Esophagus muscularis mucosa (tissue), 4 donors: Measurements from ENCODE around the gene AKR1C1. TPM values are rescaled to one million over a fixed set of nuclear protein-coding genes. Genes with fewer than 3 reads are reported as not detected.
"Not testable (repeated sequence)": the region's sequence is repeated elsewhere in the genome, so short reads cannot be mapped to it uniquely, and the experiment has no call there.

Experiments
- DNase-seq: peaks from one replicate; pipeline ENCODE4 v3.0.0-alpha.2; 2017; ENCODE audit errors: extremely low spot score
- H3K27ac ChIP-seq, 4 donors: fragments of 200-600 bp; sonication (generic); replicated peaks in 1 of 4; 1 replicate in 3 of 4; 2 replicates in 1 of 4; pipeline ENCODE4 v1.5.1; 2016 to 2019; ENCODE audit warnings: mild to moderate bottlenecking in 1 of 4
- H3K27me3 ChIP-seq, 4 donors: fragments of 200-600 bp; sonication (generic); one replicate each; pipeline versions ENCODE4 v1.5.1 to v1.6.0; 2016 to 2019
- H3K36me3 ChIP-seq, 4 donors: fragments of 200-600 bp; sonication (generic); one replicate each; pipeline ENCODE4 v1.5.1; 2016 to 2019
- H3K4me1 ChIP-seq, 4 donors: fragments of 200-600 bp; sonication (generic); one replicate each; pipeline ENCODE4 v1.5.1; 2016 to 2019
- H3K4me3 ChIP-seq, 4 donors: fragments of 200-600 bp; sonication (generic); 1 replicate in 2 of 4; 2 replicates in 2 of 4; pipeline ENCODE4 v1.5.1; 2016 to 2019; ENCODE audit warnings: mild to moderate bottlenecking in 4 of 4, moderate library complexity in 1 of 4
- H3K9me3 ChIP-seq, 4 donors: fragments of 200-600 bp; sonication (generic); 1 replicate in 3 of 4; 2 replicates in 1 of 4; pipeline ENCODE4 v1.5.1; 2016 to 2019
- CTCF ChIP-seq, 3 experiments: fragments of 200-600 bp in 2 of 3; fragments of 450-650 bp in 1 of 3; sonication (generic) in 2 of 3; IDR thresholded peaks; one replicate each; pipeline ENCODE4 v1.5.1; 2017 to 2019; ENCODE audit warnings: antibody characterized with exemption in 3 of 3, mild to moderate bottlenecking in 2 of 3, moderate library complexity in 1 of 3
- EP300 ChIP-seq: sonication (generic); formaldehyde crosslinking; IDR thresholded peaks from one replicate; pipeline ENCODE4 v1.6.1; 2017; ENCODE audit warnings: antibody characterized with exemption
- POLR2A ChIP-seq: fragments of 450-650 bp; IDR thresholded peaks from one replicate; pipeline ENCODE4 v1.6.1; 2017; ENCODE audit warnings: antibody characterized with exemption, moderate library complexity, mild to moderate bottlenecking, low read depth
- POLR2AphosphoS5 ChIP-seq, 2 donors: sonication (generic); formaldehyde crosslinking; IDR thresholded peaks; one replicate each; pipeline ENCODE4 v1.6.1; 2017; ENCODE audit warnings: antibody characterized with exemption in 2 of 2
- WGBS: methylation state at CpG from one replicate; pipeline ENCODE4 v1.1.5; 2018; 5-methylcytosine and 5-hydroxymethylcytosine counted together
- intact Hi-C: fragments of 100-400 bp; cut with DNase I; formaldehyde crosslinking; loops from one replicate; pipeline ENCODE4 v1.15.1; 2023
- total RNA-seq, 4 donors: library from RNA; depleted of rRNA; stranded (reverse); fragments of >200 nt; gene quantifications; one replicate each; pipeline versions ENCODE4 v1.1.0 to v1.2.1, GENCODE V29; 2016

The AKR1C1 gene
- total RNA-seq, 4 donors from 2014 or later: 88.6 to 172 (median 141) TPM

GRCh38 chr10:4941540-4942330 lies 21.5 kb upstream of the AKR1C1 start:
- peak overlapping the region; percentile 36 to 79 (median 64) for H3K27ac ChIP-seq
- intact Hi-C loops: no loop called here
- peaks cover 4 to 58% (median 48%) of the 10 kb centered on the region in 4 donors for H3K4me1 ChIP-seq
- no peak for TF ChIP-seq EP300
- no peak for TF ChIP-seq POLR2A
- no peak for TF ChIP-seq POLR2AphosphoS5 (IDR thresholded peaks at IDR 0.05)
- TF ChIP-seq CTCF (IDR thresholded peaks at IDR 0.05): no peak
- no peaks in the 10 kb centered on the region for H3K27me3 ChIP-seq
- H3K9me3 ChIP-seq: no peaks in the 10 kb centered on the region
- 73% methylated on average over 5 of the region's 5 CpGs for WGBS
- no peak for DNase-seq
- H3K36me3 ChIP-seq: no peaks in the 10 kb centered on the region
- H3K4me3 ChIP-seq: no peak overlapping the region

- H3K4me1 ChIP-seq: peaks cover 5 to 70% (median 59%) of the 10 kb centered on the region in 4 donors
- WGBS: 52% methylated on average over 2 of the region's 2 CpGs
- H3K4me3 ChIP-seq, intact Hi-C loops, H3K27me3 ChIP-seq, H3K36me3 ChIP-seq, DNase-seq, H3K9me3 ChIP-seq: not testable (repeated sequence)
- TF ChIP-seq CTCF (IDR thresholded peaks at IDR 0.05): peak in 2 of 3 experiments; percentile 23 to 28
- peak overlapping the region; percentile 31 to 79 (median 70) for H3K27ac ChIP-seq
Observed at GRCh38 chr10:4942931-4943330, 20.3 kb upstream of the AKR1C1 start.

GRCh38 chr10:4943416-4943815 lies 19.8 kb upstream of the AKR1C1 start:
- H3K4me3 ChIP-seq, intact Hi-C loops, DNase-seq, H3K9me3 ChIP-seq, H3K27me3 ChIP-seq, H3K36me3 ChIP-seq: not testable (repeated sequence)
- H3K27ac ChIP-seq: peak overlapping the region; percentile 31 to 79 (median 70)
- peaks cover 10 to 75% (median 64%) of the 10 kb centered on the region in 4 donors for H3K4me1 ChIP-seq

- WGBS: 43% methylated on average over 2 of the region's 2 CpGs
- Histone ChIP-seq H3K9me3 (no peaks in the 10 kb centered on the region), H3K27me3 (no peaks in the 10 kb centered on the region), H3K27ac (peak overlapping the region; percentile 31 to 79 (median 70)), H3K4me1 (peaks cover 13 to 79% (median 68%) of the 10 kb centered on the region in 4 donors), H3K36me3 (no peaks in the 10 kb centered on the region), H3K4me3 (no peak overlapping the region)
- DNase-seq: no peak
- TF ChIP-seq EP300: no peak
- TF ChIP-seq CTCF (IDR thresholded peaks at IDR 0.05): no peak
- TF ChIP-seq POLR2AphosphoS5 (IDR thresholded peaks at IDR 0.05): no peak
- no peak for TF ChIP-seq POLR2A
- intact Hi-C loops: no loop called here
Observed at GRCh38 chr10:4943821-4944220, 19.4 kb upstream of the AKR1C1 start.

- no peaks in the 10 kb centered on the region for H3K27me3 ChIP-seq
- H3K9me3 ChIP-seq: no peaks in the 10 kb centered on the region
- DNase-seq: no peak
- no peaks in the 10 kb centered on the region for H3K36me3 ChIP-seq
- intact Hi-C loops: no loop called here
- WGBS: 100% methylated on average over 1 of the region's 1 CpG
- H3K4me3 ChIP-seq: no peak overlapping the region
- H3K4me1 ChIP-seq: peaks cover 13 to 85% (median 72%) of the 10 kb centered on the region in 4 donors
- peak overlapping the region; percentile 40 to 79 (median 70) for H3K27ac ChIP-seq
- no peak for TF ChIP-seq EP300
- TF ChIP-seq POLR2AphosphoS5 (IDR thresholded peaks at IDR 0.05): no peak
- TF ChIP-seq CTCF (IDR thresholded peaks at IDR 0.05): no peak
- no peak for TF ChIP-seq POLR2A
Observed at GRCh38 chr10:4944841-4945240, 18.4 kb upstream of the AKR1C1 start.
